ENCODE results near the gene SLC4A4. TPM values are rescaled to one million over a fixed set of nuclear protein-coding genes. Genes with fewer than 3 reads are reported as not detected.

Gene SLC4A4
- total RNA-seq, 1 experiment from 2014 or later = 0.92 TPM

GRCh38 chr4:71498625-71499024 lies 159.8 kb downstream of the SLC4A4 start:
- H3K14ac ChIP-seq (ENCODE audit: insufficient read depth, low read length) = no peak overlapping the region
- TF ChIP-seq CTCF (conservative IDR thresholded peaks at IDR 0.05) = no peak
- H3K4me2 ChIP-seq (ENCODE audit: insufficient read depth, insufficient read length, low read length) = no peak overlapping the region
- no peak overlapping the region for H2BK12ac ChIP-seq (ENCODE audit: insufficient read length, low read depth, low read length)
- no peak overlapping the region for H3K56ac ChIP-seq (ENCODE audit: insufficient read length, low read depth, low read length)
- H3K4me3 Mint-ChIP-seq = no peak overlapping the region
- H3K18ac ChIP-seq (ENCODE audit: insufficient read length, low read depth, low read length) = no peak overlapping the region
- no peak overlapping the region for H2BK5ac ChIP-seq (ENCODE audit: insufficient read length, low read length)
- H2AK5ac ChIP-seq (ENCODE audit: insufficient read length, low read length) = no peak overlapping the region
- no peaks in the 10 kb centered on the region; the same call in 1 of the 2 replicates for H3K4me1 ChIP-seq (ENCODE audit: insufficient read depth, low read length)
- no peaks in the 10 kb centered on the region for H3K79me1 ChIP-seq (ENCODE audit: insufficient read depth, low read depth, low read length, poor library complexity, severe bottlenecking)
- peaks cover 4% of the 10 kb centered on the region in 2 experiments; a peak in 2 of 4 replicates for H3K4me1 Mint-ChIP-seq
- no peak overlapping the region for H3T11ph ChIP-seq (ENCODE audit: low read length)
- no peaks in the 10 kb centered on the region for H3K79me2 ChIP-seq (ENCODE audit: insufficient read depth, low read length)
- DNase-seq = no peak
- H2BK20ac ChIP-seq (ENCODE audit: low read depth, low read length, poor library complexity, severe bottlenecking) = no peak overlapping the region
- H4K8ac ChIP-seq (replicated peaks; ENCODE audit: insufficient read length, low read depth, low read length) = no peak overlapping the region
- no peak overlapping the region for H4K91ac ChIP-seq (ENCODE audit: insufficient read length, low read depth, low read length)
- H3K9me3 ChIP-seq (ENCODE audit: control insufficient read depth, low read depth, low read length) = no peaks in the 10 kb centered on the region
- H3K27me3 ChIP-seq (ENCODE audit: insufficient read depth, low read length) = no peaks in the 10 kb centered on the region
- H3K27ac Mint-ChIP-seq = no peak overlapping the region
- H4K20me1 ChIP-seq (ENCODE audit: control insufficient read depth, insufficient read depth, insufficient read length) = no peaks in the 10 kb centered on the region
- no peak overlapping the region for H3K4ac ChIP-seq (ENCODE audit: low read depth, low read length)
- H3K27ac ChIP-seq (ENCODE audit: insufficient read length, low read depth, low read length) = no peak overlapping the region
- no peak overlapping the region for H3K9ac ChIP-seq (ENCODE audit: extremely low read depth, insufficient read length, low read length)
- no peaks in the 10 kb centered on the region for H3K23me2 ChIP-seq (ENCODE audit: insufficient read length, low read depth, low read length, poor library complexity, severe bottlenecking)
- no peaks in the 10 kb centered on the region for H3K9me3 Mint-ChIP-seq
- H3K27me3 Mint-ChIP-seq (ENCODE audit: low read depth) = no peaks in the 10 kb centered on the region
- no peak overlapping the region for H2BK120ac ChIP-seq (ENCODE audit: low read depth, low read length, poor library complexity, severe bottlenecking)
- no peak overlapping the region for H2AFZ ChIP-seq (ENCODE audit: low read length)
- H2BK15ac ChIP-seq (ENCODE audit: low read depth, low read length) = no peak overlapping the region
- no peak overlapping the region for H3K23ac ChIP-seq (ENCODE audit: insufficient read length, low read depth, low read length)
- no peaks in the 10 kb centered on the region for H3K36me3 Mint-ChIP-seq (ENCODE audit: insufficient read depth in 1 of 3, low read depth in 3 of 3)
- H4K5ac ChIP-seq (ENCODE audit: insufficient read length, low read depth, low read length) = no peak overlapping the region

Data from H9 (cell line).